GM21723 (cell line): ENCODE results near the gene ZNF358.

Experiments used
- ATAC-seq: cut with Tn5 transposase; IDR thresholded peaks from one replicate; pipeline ENCODE4 v1.9.1; 2021; ENCODE audit warnings: mild to moderate bottlenecking, moderate library complexity; ENCODE audit not compliant: unreplicated experiment

ZNF358 gene

DNA sequence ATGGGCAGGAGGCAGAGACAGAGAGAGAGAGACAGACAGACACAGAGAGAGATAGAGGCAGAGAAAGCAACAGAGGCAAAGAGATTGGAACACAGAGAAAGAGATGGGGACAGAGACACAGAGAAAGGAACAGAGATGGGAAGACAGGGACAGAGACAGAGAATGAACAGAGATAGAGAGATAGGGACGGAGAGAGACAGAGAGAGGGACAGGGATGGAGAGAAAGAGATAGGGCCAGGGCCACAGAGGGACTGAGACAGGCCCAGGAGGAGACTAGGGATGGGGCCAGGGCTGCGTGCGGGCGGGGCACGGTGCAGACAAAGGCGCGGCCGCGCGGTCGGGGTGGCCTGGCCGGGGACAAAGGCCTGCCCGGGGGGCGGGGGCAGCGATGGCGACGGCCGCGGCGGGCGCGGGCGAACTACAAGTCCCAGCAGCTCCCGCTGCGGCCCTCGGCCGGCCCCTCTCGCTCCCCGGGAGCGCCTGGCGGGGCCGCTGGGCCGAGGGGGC is at the start of gene ZNF358:
ZNF358 (plus strand) TSS at position 459 of the 507 bp plus-strand sequence. CDS start 3,140 bp downstream, outside the sequence.
- ATAC-seq: no peak

DNA sequence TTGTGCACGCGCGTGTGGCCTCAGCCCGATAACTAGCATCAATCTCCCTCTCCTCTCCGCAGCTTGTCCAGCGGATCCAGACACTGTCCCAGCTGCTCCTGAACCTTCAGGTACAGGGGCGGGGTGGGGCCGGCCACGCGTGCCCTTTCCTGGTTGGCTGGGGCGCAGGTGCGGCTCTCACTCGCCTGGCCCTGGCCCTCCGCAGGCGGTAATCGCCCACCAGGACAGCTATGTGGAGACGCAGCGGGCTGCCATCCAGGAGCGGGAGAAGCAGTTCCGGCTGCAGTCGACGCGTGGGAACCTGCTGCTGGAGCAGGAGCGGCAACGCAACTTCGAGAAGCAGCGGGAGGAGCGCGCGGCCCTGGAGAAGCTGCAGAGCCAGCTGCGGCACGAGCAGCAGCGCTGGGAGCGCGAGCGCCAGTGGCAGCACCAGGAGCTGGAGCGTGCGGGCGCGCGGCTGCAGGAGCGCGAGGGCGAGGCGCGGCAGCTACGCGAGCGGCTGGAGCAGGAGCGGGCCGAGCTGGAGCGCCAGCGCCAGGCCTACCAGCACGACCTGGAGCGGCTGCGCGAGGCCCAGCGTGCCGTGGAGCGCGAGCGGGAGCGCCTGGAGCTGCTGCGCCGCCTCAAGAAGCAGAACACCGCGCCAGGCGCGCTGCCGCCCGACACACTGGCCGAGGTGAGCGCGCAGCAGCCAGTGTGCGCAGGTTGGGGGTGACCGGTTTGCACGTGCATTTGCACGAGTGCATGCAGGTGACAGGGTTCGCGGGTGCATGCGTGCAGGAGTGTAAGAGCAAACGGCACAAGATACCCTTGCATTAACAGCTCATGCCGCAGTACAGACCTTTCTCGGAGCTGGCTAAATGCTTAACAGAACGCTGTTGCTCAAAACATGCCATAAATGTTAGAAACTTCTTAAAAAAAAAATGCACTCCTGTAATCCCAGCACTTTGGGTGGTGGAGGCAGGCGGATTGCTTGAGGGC is 48.6 kb upstream of the ZNF358 start:
- no peak for ATAC-seq

DNA sequence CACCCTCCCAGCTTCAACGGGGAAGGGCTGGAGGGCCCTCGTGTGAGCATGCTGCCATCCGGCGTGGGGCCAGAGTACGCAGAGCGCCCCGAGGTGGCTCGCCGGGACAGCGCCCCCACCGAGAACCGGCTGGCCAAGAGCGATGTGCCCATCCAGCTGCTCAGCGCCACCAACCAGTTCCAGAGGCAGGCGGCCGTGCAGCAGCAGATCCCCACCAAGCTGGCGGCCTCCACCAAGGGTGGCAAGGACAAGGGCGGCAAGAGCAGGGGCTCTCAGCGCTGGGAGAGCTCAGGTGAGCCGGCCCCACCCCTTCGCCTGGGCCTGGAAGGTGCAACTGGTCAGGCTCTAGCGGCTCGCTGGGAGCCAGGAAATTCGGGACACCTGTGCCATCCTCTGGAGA is 47.1 kb upstream of the ZNF358 start:
- no peak for ATAC-seq

DNA sequence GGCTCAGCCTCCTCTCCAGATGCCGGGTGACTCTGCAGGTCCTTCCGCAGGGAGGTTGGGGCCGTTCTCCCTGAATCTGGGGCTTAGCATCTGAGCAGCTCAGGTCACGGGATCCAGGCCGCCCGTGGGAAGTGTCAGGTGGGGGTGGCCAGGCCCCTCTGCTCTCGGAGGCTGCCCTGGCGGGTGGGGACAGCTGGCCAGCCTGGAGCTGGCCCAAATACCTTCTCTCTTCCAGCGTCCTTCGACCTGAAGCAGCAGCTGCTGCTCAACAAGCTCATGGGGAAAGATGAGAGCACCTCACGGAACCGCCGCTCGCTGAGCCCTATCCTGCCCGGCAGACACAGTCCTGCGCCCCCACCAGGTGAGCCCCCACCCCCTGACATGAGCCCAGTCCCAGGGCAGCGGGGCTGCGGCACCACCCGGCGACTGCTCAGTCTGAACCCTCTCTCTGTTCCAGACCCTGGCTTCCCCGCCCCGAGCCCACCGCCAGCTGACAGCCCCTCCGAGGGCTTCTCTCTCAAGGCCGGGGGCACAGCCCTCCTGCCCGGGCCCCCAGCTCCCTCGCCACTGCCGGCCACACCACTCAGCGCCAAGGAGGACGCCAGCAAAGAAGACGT is 46.1 kb upstream of the ZNF358 start:
- ATAC-seq: no peak

DNA sequence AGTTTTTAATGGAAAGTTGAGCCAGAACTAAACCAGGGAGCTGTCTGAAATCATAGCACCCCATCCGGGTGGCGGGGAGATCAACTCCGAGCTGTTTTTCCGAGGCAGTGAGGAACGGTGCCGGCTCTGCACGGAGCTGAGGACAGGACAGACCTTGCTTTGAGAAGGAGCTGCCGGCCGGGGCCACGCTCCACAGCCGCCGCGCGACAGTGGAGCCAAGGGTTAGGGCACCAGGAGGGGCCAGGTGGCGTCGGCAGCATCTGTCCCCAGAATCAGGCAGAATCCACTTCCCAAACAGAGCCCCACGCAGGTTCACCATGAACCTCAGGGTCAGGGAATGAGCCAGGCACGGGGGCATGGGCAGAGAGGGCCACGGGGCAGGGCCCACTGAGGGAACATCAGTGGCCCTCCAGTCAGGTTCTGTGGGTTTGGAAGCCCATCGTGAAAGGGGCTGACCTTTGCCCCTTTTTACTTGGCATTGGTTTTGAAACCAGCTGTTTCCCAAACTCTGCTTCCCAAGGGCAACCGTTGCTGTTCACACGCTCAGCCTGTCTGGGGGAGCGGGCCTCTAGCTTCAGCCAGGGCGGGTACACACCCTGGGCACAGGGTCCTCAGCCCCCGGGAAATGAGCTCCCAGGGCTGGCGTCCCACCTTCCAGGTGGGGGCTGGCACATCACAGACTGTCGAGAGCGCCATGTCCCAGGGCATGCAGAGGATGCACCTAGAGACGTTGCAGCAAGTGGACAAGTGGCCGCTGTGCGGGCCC is 45.2 kb upstream of the ZNF358 start:
- ATAC-seq: no peak

DNA sequence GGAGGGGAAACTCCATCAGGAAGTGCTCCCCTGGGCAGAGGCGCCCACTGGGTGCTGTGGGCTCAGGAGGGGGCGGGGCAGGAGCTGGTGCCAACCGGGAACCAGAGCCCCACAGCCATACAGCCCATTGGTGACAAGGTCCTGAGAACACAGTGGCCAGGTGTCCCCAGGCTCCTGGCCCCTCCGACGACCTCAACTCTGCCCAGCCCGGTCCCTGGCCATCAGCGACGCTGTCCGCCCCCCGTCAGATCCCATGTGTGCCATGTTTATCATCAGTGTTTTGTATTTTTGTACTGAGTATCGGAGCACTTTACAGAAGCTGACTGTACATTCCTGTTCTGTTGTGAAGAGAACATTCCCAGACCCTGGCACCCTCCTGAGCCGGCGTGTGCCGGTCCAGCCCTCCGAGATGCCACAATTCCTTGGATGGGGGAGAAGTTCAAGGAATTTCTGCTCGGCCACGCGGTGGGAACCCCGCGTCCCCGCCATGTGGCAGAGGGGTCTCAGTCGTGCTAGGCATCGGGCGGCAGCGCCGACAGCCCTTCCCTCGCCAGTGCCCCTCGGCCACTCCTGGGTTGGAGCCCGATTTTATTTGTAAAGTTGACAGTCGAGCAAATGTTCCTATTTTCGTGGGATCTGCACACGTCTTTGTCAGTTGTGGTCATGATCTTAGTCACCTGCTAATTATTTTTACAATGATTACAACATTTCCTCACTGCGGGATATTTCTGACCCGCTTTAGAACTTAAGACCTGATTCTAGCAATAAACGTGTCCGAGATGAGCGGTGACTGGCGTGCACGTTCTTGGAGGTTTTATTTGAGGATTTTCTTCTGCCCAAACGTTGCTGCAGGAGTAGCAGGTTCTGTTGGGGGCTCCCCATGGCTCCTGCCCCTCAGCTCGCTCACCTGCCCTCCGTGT is 43.9 kb upstream of the ZNF358 start:
- no peak for ATAC-seq

DNA sequence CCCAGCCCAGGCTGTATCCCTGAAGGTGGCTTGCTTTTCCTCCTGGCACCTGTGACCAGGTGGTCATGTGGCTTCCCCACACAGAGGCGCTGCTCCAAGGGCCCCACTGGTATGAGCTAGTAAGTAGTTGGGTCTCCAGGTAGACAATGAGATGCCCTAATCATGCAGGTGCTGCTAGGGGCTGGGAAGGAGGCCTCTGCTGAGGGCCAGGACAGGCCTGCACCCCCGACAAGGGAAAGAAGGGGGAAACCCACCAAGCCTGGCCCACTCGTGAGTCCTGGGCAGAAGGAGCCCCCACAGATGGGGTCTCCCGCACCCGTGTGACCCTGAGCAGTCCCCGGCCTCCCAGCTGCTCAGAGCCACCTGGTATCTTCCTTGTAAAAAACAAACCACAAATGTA is 40.2 kb upstream of the ZNF358 start:
- ATAC-seq: no peak

DNA sequence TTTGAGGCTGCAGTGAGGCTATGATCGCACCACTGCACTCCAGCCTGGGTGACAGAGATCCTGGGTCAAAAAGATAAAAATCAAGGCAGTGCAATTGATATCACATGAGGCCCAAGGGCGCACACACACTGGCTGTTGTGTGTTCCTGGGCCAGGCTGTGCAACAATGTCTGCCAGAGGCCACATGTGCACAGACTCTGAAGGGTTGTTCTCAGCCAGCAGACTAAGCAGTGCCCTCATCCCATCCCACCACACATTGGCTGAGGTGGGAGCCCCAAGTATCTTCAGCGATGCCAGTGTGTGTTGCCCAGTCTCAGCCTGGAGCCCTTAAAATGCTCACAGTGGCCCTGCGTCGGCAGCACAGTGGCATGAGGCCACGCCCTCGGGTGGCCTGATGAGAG is 39.7 kb upstream of the ZNF358 start:
- no peak for ATAC-seq

DNA sequence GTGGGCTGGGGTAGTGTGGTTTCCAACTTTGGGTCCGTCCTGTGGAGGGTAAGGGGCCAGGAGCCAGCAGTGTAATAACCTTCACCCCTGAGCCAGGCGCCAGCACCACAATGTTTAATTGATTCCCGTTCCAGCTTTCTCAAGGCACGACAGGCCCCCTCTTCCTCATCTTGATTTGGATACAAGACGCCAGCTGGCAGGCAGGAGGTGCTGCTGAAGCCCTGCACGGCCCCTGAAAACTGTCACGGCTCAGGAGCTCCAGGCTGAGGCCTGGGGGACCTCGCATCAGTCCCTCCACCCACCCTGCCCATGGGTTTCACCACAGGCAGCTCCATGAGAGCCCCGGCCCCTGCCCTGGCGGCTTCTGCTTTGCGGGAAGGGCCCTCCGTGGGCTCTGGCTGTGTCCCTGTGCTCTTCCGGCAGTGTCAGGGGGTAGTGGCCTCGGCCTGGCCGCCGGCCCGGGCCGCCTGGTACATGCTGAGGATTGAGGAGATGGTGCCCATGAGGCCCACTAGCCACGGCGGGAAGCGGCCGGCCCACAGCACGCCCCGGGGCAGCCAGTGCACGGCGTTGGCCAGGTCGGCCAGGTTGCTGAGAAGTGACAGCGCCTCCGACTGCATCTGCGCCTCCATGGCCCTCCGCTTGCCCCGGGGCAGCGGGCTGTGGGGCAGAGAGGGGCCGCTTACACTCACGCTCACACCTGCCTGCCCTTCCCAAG is 39.0 kb upstream of the ZNF358 start:
- ATAC-seq: no peak

DNA sequence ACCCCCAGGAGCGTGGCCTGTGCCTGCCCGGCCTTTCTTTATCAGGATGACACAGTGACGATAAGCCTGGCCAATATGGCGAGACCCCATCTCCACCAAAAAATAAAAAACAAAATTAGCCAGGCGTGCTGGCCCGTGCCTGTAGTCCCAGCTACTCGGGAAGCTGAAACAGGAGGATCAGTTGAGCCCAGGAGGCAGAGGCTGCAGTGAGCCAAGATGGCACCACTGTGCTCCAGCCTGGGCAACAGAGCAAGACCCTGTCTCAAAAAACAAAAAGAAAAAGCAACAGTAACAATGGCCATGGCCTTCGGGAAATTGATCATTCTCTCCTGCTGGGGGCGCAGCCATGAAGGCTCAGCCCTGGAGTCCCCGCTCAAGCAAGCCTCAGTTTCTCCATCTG is 38.1 kb upstream of the ZNF358 start:
- ATAC-seq: no peak

DNA sequence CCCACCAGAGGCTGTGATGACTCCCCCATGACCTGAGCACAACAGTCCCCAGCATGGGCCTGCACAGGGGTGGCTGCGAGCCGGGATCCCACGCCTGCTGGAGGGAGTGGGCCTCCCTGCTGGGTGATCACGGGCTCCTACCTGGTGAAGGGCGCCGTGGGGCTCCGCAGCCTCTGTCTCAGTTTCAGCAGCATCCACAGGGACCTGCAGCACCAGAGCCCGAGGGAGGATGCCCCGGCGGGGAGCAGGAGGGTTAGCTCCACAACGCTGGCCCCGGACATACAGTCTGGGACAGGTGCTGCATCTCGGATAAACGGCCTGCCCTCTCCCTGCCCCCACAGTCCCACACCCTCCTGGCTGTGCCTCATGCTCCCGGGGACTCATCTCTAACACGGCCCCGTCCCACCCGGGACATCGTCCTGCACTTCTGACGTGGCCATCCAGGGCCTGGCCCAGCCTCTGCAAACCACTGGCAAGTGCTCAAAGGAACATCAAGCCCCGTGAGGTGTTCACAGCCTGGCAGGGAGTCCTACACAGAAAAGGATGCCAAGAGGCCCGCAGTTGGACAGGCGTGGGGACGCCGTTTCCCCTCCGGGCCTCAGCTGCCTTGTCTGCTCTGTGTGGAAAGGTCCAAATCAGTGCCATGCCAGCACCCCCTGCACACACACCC is 37.6 kb upstream of the ZNF358 start:
- ATAC-seq: no peak

DNA sequence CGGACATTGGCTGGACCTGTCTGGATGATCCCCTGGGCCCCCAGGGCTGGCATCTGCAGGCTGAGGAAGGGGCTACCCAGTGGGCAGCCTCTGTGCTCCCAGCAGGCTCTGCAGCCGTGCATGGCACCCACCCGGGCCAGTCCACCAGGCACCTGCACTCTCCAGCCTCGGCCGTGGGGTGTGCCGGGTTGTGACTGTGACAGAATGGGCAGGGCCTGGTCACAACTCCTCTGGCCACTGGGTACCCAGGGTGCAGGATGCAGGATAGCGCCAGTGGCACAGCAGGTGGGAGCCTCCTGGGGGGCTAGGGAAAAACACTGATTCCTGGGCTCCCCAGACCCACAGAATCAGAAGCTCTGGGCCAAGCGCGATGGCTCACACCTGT is 37.1 kb upstream of the ZNF358 start:
- ATAC-seq: no peak

DNA sequence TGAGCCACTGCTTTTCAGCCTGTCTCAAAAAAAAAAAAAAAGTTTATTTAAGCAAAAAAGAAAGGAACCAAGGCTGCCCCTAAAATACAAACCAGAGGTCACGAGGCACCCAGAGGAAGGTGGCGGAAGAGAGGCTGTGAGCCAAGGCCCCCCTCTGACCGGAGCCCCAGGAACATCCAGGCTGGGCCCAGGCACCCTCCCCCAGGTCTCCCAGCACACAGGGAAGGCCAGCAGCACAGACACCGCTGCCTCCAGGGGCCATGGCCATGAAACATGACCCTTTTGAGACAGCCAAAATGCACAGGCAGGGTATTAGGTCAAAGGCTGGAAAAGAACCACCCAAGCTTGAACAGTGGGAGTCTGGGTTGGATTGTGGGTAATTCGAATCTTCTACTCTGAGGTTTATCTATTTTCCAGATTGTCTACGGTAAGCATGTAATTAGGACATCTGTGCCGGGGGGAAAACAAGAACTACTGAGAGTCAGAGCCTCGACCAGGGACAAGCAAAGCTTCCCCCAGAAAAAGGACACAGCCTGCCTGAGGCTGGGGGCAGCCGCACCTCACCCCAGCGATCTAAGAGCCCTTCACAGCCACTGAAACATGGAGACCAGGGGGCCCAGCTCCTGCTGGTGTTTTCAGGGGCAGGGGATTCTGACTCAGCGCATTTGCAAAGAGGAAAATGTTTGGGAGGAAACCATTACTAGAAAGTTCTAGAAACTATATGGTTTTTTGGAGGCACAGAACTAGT is 35.5 kb upstream of the ZNF358 start:
- no peak for ATAC-seq

DNA sequence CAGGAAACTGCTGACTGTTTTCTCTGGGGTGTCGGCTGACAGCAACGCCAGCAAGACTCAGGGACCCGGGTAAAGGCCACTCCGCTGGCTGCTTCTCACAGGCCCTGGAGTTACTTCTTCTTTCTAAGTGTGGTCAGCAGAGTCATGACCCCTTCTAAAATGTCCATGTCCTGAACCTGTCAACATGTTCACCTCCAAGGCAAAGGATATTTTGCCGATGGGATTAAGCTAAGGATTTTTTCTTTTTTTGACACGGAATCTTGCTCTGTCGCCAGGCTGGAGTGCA is 35.0 kb upstream of the ZNF358 start:
- ATAC-seq: no peak

DNA sequence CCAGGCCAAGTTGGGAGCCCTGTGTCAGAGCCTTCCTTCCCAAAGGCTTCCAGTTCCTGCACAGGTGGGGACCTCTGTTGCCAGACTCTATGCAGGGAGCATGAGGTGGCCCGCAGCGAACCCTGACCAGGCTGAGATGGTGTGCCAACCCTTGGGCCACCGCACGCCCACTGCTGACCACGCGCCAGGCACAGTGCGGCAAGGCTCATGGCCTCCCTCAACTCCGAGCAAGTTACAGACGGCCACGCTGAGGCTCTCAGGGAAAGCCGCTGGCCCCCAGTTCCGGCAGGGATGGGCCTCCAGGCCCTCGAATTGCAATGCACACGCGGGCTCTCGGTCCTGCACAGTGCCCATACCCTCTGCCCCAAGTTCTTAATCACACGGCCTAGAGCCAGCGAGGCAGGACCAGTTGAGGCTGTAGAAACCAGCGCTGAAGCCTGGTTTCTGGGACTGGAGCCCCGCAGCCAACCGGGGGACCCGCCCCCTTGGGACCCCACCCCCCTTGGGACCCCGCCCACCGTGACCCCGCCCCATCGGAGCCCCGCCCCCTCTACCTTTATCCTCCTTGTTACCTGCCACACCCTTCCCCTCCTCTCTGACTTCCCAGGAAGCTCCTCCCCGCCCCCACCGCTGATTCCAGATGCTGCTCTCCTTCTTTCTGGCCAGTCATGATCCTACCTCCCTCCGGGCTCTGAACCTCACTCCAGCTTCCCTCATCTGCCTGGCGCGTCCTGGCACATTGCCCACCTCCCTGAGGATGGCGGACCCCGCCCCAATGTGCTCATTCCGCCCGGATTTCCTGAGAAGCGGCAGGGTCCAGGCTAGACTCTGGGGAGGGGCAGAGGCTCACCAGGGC is 33.1 kb upstream of the ZNF358 start:
- no peak for ATAC-seq

DNA sequence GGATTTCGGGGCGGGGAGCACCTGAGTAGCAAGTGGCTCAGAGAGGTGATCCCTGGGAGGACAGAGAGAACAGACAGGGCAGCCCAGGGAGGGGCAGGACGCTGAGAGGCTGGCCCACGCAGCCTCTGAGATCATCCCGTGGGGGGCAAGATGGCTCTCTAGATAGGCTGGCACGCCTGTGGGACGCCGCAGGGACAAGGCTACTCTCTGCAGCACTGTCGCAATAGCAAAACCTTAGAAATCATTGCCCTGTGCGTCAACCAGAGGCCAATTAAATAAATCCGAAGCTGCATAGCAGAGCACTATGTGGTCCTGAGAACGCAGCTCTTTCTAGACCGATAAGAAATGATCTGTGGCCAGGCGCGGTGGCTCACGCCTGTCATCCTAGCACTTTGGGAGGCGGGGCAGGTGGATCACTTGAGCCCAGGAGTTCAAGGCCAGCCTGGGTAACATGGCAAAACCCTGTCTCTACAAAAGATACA is 32.1 kb upstream of the ZNF358 start:
- no peak for ATAC-seq

DNA sequence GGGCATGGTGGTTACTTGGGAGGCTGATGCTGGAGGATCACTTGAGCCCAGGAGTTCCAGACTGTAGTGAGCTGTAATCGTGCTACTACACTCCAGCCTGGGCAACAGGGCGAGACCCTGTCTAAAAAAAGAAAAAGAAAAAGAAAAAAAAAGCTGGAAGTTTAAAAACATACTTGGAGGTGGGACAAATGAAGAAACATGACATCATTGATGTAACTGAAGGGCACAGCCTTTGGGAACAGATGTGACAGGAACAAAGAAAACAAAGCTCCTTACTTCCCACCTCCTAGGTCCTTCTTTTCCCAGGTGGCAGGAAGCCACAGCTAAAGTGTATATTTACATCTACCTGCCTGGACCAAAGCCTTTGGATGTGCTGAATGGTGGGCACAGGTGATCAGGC is 29.0 kb upstream of the ZNF358 start:
- no peak for ATAC-seq
